Stomach (tissue), 9 donors: ENCODE results near the gene YAE1. TPM values are rescaled to one million over a fixed set of nuclear protein-coding genes. Genes with fewer than 3 reads are reported as not detected.
A peak's percentile ranks its signal among the peaks of the same experiment; 100 is the strongest.

ENCODE experiments used
- DNase-seq, 2 donors: peaks; one replicate each; pipeline versions ENCODE4 v3.0.0 to v3.0.0-alpha.2; 2013 to 2019
- H3K27ac ChIP-seq, 5 donors: fragments of 200-600 bp in 4 of 5; sonication (generic) in 4 of 5; one replicate each; pipeline ENCODE4 v1.5.1; 2013 to 2019; ENCODE audit warnings: mild to moderate bottlenecking in 1 of 5, moderate library complexity in 1 of 5
- H3K27me3 ChIP-seq, 3 donors: fragments of 200-600 bp; sonication (generic); one replicate each; pipeline ENCODE4 v1.5.1; 2017 to 2019; ENCODE audit warnings: mixed run types in 1 of 3
- H3K36me3 ChIP-seq, 4 donors: fragments of 200-600 bp; sonication (generic); 1 replicate in 3 of 4; 2 replicates in 1 of 4; pipeline ENCODE4 v1.5.1; 2016 to 2019
- H3K4me1 ChIP-seq, 4 donors: fragments of 200-600 bp; sonication (generic); one replicate each; pipeline ENCODE4 v1.5.1; 2016 to 2019
- H3K4me3 ChIP-seq, 4 donors: fragments of 200-600 bp; sonication (generic) in 3 of 4; one replicate each; pipeline ENCODE4 v1.5.1; 2016 to 2019; ENCODE audit warnings: mild to moderate bottlenecking in 1 of 4
- H3K9me3 ChIP-seq, 4 donors: fragments of 200-600 bp; sonication (generic); one replicate each; pipeline ENCODE4 v1.5.1; 2016 to 2019
- CTCF ChIP-seq, 7 experiments: fragments of 450-650 bp in 4 of 7; fragments of 200-600 bp in 3 of 7; sonication (generic) in 3 of 7; IDR thresholded peaks; one replicate each; pipeline ENCODE4 v1.5.1; 2016 to 2019; ENCODE audit warnings: antibody characterized with exemption in 7 of 7, control low read depth in 2 of 7, mild to moderate bottlenecking in 1 of 7
- EP300 ChIP-seq: sonication (generic); formaldehyde crosslinking; IDR thresholded peaks from one replicate; pipeline ENCODE4 v1.6.1; 2017; ENCODE audit warnings: antibody characterized with exemption
- POLR2A ChIP-seq, 4 donors: fragments of 450-650 bp; IDR thresholded peaks; one replicate each; pipeline ENCODE4 v1.6.1; 2016; ENCODE audit warnings: antibody characterized with exemption in 4 of 4, control low read depth in 2 of 4, mild to moderate bottlenecking in 1 of 4, moderate library complexity in 1 of 4
- POLR2AphosphoS5 ChIP-seq, 3 donors: sonication (generic); formaldehyde crosslinking; IDR thresholded peaks; one replicate each; pipeline ENCODE4 v1.6.1; 2016; ENCODE audit warnings: antibody characterized with exemption in 3 of 3
- WGBS, 5 donors: extraction: QIAGEN DNeasy Blood & Tissue Kit in 3 of 5; methylation state at CpG; one replicate each; pipeline versions ENCODE4 v1.1.5 to v1.1.7; 2013 to 2018; 5-methylcytosine and 5-hydroxymethylcytosine counted together
- intact Hi-C: fragments of 100-400 bp; cut with DNase I; formaldehyde crosslinking; loops from one replicate; pipeline ENCODE4 v1.15.1; 2023; ENCODE audit warnings: low total_unique reads
- polyA plus RNA-seq, 3 donors: library from polyadenylated mRNA; stranded (reverse); fragments of 200-250 nt; gene quantifications; one replicate each; pipeline ENCODE4 v1.2.3, GENCODE V29; 2013
- total RNA-seq, 5 donors: library from RNA; depleted of rRNA; stranded (reverse); fragments of >200 nt; gene quantifications; one replicate each; pipeline versions ENCODE4 v1.1.0 to v1.2.3, GENCODE V29; 2014 to 2016
- donor health status: healthy with polysubstance abuse.
- donor health status: Bipolar disorder and iron deficiency.
- donor health status: healthy.

YAE1 gene
- total and polyA plus RNA-seq, 8 donors: 1.2 to 38.6 (median 21.7) TPM

DNA sequence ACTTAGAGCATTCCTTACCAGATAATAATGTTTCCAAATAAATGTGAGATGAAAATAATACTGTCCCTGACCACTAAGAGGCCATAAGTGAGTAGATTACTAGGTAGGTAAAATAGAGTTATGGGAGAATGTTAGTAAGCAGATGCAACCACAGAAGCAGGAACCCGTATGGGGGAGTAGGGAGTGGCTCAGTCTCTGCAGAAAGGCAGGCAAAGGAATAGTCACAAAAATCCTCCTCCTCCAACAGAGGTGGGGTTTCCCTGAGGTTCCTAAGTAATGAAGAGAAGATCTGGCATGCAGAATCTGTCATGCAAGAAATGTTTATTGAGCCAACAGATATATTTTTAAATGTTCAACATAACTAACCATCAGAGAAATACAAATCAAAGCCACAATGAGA lies 9.0 kb upstream of the YAE1 start:
- 17 to 43% (median 30%) methylated on average over 1 of the region's 1 CpG for WGBS, 5 donors
- H3K9me3 ChIP-seq: no peaks in the 10 kb centered on the region
- no peak overlapping the region for H3K4me3 ChIP-seq
- H3K27ac ChIP-seq: no peak overlapping the region
- H3K36me3 ChIP-seq: no peaks in the 10 kb centered on the region
- no peaks in the 10 kb centered on the region for H3K27me3 ChIP-seq
- no peak for DNase-seq
- H3K4me1 ChIP-seq: no peaks in the 10 kb centered on the region
- no peak for TF ChIP-seq EP300
- no peak for TF ChIP-seq POLR2A (IDR thresholded peaks at IDR 0.05)
- no peak for TF ChIP-seq POLR2AphosphoS5 (IDR thresholded peaks at IDR 0.05)
- TF ChIP-seq CTCF (IDR thresholded peaks at IDR 0.05): no peak
- intact Hi-C loops: no loop called here

DNA sequence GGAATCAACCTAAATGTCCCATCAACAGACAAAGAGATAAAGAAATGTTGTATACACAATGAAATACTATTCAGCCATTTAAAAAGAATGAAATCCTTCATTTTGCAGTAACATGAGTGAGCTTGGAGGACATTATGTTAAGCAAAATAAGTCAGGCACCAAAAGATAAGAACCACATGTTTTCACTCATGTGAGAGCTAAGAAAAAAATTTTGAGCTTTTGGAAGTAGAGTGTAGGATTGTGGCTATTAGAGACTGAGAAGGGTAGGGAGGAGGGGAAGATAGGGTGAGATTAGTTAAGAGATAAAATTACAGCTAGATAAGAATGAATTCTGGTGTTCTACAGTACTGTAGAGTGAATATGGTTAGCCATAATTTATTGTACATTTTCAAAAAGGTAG lies 8.3 kb upstream of the YAE1 start:
- no peaks in the 10 kb centered on the region for H3K4me1 ChIP-seq
- H3K27ac ChIP-seq: no peak overlapping the region
- no peaks in the 10 kb centered on the region for H3K9me3 ChIP-seq
- no peaks in the 10 kb centered on the region for H3K27me3 ChIP-seq
- intact Hi-C loops: no loop called here
- no peak overlapping the region for H3K4me3 ChIP-seq
- no peak for TF ChIP-seq CTCF (IDR thresholded peaks at IDR 0.05)
- TF ChIP-seq EP300: no peak
- TF ChIP-seq POLR2AphosphoS5 (IDR thresholded peaks at IDR 0.05): no peak
- TF ChIP-seq POLR2A (IDR thresholded peaks at IDR 0.05): no peak
- no peaks in the 10 kb centered on the region for H3K36me3 ChIP-seq
- DNase-seq: no peak

DNA sequence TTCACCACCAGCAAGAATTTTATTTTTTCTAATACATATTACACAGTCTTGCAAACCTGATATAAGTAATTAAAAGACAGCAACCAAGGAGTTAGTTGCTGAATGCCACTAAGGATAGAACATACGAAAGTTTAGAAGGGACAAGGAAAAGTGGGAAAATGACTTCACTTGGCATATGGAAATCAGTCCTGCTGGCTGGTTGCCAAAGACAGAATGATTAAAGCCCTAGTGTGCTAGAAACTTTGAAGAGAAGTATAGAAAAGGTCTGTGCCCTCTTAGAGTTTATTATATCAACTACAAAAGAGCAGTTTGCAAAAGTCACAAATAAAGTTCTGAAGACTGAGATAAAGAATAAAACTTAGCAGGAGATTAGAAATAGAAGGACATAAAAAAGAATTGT lies 5.8 kb upstream of the YAE1 start:
- intact Hi-C loops: no loop called here
- peak in 1 of 2 donors; percentile 59 for DNase-seq
- TF ChIP-seq CTCF (IDR thresholded peaks at IDR 0.05) (no peak), POLR2AphosphoS5 (IDR thresholded peaks at IDR 0.05) (no peak), EP300 (no peak), POLR2A (IDR thresholded peaks at IDR 0.05) (no peak)
- Histone ChIP-seq H3K27ac (no peak overlapping the region), H3K36me3 (no peaks in the 10 kb centered on the region), H3K4me3 (no peak overlapping the region), H3K4me1 (peaks cover 0 to 5% (median 0%) of the 10 kb centered on the region in 4 donors), H3K9me3 (no peaks in the 10 kb centered on the region), H3K27me3 (no peaks in the 10 kb centered on the region)
- 26 to 42% (median 31%) methylated on average over 1 of the region's 1 CpG for WGBS, 5 donors

GRCh38 chr7:39560997-39561396 lies 5.2 kb upstream of the YAE1 start:
- TF ChIP-seq CTCF (IDR thresholded peaks at IDR 0.05) (no peak), POLR2A (IDR thresholded peaks at IDR 0.05) (no peak), EP300 (no peak), POLR2AphosphoS5 (IDR thresholded peaks at IDR 0.05) (no peak)
- peak in 1 of 2 donors; percentile 6 for DNase-seq
- Histone ChIP-seq H3K9me3 (no peaks in the 10 kb centered on the region), H3K4me1 (peaks cover 0 to 10% (median 0%) of the 10 kb centered on the region in 4 donors), H3K27me3 (no peaks in the 10 kb centered on the region), H3K4me3 (no peak overlapping the region), H3K36me3 (no peaks in the 10 kb centered on the region), H3K27ac (no peak overlapping the region)
- 39 to 58% (median 52%) methylated on average over 1 of the region's 1 CpG for WGBS, 5 donors
- intact Hi-C loops: no loop called here
